ENCODE data around the gene FAM8A1.
"Not testable (repeated sequence)": the region's sequence is repeated elsewhere in the genome, so short reads cannot be mapped to it uniquely, and the experiment has no call there.

FAM8A1 gene, protein sequence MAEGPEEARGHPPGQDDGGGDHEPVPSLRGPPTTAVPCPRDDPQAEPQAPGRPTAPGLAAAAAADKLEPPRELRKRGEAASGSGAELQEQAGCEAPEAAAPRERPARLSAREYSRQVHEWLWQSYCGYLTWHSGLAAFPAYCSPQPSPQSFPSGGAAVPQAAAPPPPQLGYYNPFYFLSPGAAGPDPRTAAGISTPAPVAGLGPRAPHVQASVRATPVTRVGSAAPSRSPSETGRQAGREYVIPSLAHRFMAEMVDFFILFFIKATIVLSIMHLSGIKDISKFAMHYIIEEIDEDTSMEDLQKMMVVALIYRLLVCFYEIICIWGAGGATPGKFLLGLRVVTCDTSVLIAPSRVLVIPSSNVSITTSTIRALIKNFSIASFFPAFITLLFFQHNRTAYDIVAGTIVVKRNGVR

DNA sequence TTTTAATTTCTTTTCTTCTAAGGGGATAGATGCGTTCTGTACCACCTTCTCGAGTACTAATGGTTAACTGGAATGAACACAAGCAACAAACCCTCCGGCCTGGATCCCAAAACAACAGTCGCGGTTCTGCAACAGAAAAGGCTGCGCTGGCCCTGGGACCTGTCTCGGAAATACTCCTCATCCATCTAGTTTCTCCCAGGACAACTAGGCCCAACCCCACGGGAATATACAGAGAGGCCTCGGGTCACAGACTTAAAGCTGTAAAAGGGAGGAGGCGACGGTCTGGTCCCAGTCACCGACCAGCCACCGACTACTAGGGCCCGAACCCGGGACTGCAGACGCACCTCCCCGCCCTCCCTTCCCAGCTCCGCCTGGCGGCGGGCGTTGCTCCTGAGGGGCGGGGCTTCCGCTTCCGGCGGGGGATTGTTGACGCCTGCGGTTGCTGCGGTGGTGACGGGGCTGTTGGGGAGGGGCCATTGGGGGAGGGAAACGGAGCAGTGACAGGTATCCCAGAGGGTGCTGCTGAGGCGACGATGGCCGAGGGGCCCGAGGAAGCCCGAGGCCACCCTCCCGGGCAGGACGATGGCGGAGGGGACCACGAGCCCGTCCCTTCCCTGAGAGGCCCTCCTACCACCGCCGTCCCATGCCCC is at the start of gene FAM8A1:
Gene FAM8A1, plus strand, starts transcription at position 426 of the 650 bp plus-strand sequence. Its CDS starts 108 bp downstream, at position 534.
- DNase-seq (ENCODE audit: low read depth in 2 of 3, low spot score in 1 of 3) = peak; percentile 93 to 95 (median 93)

DNA sequence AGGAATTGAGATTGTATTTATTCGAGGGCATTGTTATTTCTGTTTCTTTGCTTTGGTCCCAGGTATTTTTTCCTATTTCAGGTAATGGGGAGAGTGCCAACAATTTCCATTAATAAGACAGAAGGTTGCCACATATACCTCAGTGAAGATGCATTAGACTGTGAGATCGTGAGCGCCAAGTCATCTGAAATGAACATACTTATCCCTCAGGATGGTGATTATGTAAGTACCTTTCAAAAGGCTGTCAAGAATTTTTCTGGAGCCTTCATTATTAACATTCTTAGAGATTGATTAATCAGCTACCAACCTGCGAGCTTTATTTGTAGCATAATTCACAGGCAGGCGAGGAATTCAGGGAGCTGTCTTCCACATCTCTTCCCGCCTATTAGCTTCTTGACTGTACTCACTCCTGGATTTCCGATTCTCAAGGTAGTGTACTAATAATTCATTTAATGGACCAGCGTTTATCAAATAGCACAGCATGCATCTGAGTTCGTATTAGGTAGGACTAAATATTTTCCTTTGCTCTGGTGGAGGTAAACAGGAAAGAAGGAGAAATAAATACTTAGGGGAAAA is 48.6 kb upstream of the FAM8A1 start:
- DNase-seq (ENCODE audit: low read depth in 2 of 3, low spot score in 1 of 3) = no peak

DNA sequence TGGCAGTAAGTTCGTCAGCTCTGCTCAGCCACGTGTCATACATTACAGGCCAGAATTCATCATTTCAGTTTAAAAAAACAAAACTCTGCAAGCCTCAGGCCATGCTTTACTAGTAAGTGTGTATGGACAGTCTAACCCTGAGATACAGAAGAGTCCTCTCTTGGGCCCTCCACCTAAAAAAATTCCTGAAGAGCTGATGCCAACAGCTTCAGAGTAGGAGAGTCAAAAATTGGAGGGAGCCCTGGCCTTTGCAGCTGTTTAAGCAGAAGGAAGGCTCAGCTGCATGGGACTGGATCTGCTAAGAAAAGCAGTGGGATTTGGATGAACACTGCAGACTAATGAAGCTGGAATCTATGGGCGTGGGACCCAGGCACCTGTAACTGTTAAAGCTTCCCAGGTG is 47.2 kb upstream of the FAM8A1 start:
- DNase-seq (ENCODE audit: low read depth in 2 of 3, low spot score in 1 of 3) = no peak

DNA sequence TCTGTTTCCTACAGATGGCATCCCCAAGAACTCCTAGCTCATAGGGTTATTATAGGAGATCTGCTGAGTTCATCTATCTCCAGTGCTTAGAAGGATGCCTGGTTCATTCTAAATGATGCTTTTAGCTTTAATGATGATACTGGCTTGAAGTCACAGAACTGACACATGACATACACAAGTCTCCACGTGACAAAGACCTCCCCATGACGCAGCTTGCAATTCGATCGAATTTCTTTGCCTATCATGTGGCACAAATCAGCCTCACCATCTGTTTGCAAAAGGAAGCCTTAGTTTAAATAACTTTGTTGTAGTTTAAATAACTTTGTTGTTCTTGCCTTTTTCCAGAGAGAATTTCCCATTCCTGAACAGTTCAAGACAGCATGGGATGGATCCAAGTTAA is 44.1 kb upstream of the FAM8A1 start:
- no peak for DNase-seq (ENCODE audit: low read depth in 2 of 3, low spot score in 1 of 3)

DNA sequence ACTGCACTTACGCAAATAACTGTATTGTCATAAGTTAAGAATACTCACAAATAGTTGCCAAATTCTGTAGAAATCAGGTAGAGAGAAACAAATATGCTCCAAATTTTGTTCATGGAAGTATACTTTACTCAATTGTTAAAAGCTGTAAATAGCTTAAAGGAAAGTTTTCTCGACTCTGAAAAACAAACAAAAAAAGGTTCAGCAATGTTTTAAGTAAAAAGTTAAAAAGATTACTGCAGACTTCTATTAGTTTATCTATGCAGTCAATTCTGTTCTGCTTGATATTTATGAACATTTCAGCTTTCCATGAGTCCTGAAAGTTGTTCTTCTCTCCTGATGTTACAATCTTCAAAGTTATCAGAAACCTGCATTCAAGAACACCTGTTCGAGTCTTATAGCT is 37.5 kb upstream of the FAM8A1 start:
- no peak for DNase-seq (ENCODE audit: low read depth in 2 of 3, low spot score in 1 of 3)

DNA sequence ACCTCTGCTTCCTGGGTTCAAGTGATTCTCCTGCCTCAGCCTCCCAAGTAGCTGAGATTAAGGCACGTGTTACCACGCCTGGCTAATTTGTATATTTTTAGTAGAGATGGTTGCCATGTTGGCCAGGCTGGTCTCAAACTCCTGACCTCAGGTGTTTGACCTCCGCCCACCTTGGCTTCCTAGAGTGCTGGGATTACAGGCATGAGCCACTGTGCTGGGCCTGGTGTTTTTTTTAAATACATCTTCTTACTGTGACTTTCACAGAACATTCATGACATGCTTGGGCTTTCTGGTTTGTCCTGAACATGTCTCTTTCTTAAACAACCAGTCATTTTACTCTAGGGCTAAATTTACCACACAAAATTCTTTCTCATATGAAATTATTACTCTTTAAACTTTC is 34.7 kb upstream of the FAM8A1 start:
- no peak for DNase-seq (ENCODE audit: low read depth in 2 of 3, low spot score in 1 of 3)

DNA sequence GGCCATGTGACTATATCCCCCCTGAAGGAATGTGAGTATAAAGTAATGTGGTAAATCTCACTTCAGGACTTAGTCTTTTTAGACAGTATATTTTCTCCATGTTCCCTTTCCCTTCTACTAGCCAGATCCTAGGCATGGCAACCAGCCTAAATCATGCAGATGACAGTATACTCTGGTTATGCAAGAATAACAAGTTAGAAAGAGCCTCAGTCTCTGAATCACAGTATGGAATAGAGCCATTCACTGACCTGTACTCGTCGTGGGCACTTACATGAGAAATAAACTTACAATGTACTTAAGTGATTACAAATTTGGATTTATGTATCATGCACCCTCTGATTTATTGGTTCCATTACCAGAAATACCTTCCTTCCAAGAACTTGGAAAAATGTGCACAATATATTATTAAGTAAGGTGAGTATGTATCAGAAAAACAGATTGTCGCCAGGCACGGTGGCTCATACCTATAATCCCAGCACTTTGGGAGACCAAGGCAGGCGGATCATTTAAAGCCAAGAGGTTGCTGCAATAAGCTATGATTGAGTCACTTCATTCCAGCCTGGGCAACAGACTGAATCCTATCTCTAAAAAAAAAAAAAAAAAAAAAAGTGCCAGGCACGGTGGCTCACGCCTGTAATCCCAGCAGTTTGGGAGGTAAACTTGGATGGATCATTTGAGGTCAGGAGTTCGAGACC is 25.1 kb upstream of the FAM8A1 start:
- DNase-seq (ENCODE audit: low read depth in 2 of 3, low spot score in 1 of 3) = no peak

DNA sequence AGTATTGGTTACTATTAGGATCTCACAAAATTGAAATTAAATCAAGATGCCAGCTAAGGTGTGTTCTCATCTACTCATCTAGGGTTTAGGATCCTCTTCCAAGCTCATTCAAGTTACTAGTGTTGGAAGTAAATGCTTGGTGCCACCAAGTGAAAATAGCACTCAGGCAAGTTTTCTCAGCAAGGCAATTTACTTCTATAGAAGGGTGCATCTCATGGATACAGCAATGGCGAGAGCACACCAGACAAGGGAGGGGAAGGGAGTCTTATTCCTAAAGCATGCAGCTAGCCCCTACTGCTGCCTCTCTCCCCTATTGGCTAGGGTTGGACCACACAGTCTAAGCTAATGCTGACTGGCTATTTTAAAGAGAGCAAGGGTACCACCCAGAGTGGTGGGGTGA is 23.0 kb upstream of the FAM8A1 start:
- no peak for DNase-seq (ENCODE audit: low read depth in 2 of 3, low spot score in 1 of 3)

DNA sequence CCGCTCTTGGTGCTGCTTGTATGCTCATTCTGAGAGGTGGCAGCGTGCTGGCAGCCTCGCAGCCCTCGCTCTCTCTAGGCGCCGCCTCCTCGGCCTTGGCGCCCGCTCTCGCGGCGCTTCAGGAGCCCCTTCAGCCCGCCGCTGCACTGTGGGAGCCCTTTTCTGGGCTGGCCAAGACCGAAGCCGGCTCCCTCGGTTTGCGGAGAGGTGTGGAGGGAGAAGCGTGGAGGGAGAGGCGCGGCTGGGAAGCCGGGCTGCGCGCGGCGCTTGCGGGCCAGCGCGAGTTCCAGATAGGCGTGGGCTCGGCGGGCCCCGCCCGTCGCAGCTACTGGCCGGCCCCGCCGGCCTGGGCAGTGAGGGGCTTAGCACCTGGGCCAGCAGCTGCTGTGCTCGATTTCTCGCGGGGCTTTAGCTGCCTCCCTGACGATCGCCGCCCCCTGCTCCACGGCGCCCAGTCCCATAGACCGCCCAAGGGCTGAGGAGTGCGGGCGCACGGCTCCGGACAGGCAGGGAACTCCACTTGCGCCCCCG is 19.5 kb upstream of the FAM8A1 start:
- DNase-seq (ENCODE audit: low read depth in 2 of 3, low spot score in 1 of 3) = peak in 1 of 3 donors; percentile 18

DNA sequence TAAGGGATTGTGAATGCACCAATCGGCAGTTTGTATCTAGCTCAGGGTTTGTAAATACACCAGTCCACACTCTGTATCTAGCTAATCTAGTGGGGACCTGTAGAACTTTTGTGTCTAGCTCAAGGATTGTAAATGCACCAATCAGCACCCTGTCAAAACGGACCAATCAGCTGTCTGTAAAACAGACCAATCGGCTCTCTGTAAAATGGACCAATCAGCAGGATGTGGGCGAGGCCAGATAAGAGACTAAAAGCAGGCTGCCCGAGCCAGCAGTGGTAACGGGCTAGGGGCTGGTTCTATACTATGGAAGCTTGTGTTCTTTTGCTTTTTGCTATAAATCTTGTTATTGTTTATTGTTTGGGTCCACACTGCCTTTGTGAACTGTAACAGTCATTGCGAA is 18.8 kb upstream of the FAM8A1 start:
- not testable (repeated sequence) for DNase-seq (ENCODE audit: low read depth in 2 of 3, low spot score in 1 of 3)

DNA sequence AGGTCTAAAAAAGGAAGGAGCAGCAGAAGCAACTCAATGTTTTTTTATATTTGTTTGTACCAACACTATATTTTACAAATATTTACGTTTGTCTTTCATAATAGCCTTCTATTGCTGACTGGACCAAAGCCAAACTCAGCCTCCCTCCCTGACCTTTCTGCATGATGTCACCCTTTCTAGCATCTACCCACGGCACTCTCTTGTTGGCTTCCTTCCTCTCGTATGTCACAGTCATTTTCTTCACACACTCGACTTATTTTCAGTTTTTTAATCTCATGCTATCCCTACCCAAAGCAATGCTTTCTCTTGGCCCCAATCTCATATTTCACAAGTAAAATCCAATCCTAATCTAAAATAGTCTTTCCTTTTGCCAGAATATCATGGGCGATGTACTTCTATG is 16.3 kb upstream of the FAM8A1 start:
- no peak for DNase-seq (ENCODE audit: low read depth in 2 of 3, low spot score in 1 of 3)

DNA sequence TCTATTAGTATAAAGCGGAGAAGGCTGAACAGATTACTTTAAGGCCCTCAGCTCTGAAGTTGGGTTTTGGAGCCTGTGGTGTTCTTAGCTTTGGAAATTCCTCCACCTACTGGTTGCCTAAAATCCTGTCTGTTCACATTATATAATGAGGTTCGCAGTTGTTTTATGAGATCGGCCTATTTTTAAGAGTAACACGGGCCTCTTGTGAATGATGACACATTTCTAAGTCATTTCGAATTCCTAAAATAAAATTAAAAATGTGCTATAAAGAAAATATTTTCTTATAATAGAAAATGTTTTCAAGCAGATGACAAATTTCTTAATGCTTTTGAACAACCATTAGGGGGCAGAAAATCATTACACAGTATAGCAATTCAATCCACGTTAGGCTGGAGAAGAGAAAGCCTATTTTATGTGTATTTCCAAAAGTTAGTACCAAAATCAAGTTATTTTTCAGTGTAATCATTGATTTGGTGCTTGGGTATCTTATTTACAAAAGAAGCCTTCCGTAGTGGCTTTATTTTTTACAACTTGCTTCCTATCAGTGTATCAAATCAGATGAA is 15.8 kb upstream of the FAM8A1 start:
- no peak for DNase-seq (ENCODE audit: low read depth in 2 of 3, low spot score in 1 of 3)

DNA sequence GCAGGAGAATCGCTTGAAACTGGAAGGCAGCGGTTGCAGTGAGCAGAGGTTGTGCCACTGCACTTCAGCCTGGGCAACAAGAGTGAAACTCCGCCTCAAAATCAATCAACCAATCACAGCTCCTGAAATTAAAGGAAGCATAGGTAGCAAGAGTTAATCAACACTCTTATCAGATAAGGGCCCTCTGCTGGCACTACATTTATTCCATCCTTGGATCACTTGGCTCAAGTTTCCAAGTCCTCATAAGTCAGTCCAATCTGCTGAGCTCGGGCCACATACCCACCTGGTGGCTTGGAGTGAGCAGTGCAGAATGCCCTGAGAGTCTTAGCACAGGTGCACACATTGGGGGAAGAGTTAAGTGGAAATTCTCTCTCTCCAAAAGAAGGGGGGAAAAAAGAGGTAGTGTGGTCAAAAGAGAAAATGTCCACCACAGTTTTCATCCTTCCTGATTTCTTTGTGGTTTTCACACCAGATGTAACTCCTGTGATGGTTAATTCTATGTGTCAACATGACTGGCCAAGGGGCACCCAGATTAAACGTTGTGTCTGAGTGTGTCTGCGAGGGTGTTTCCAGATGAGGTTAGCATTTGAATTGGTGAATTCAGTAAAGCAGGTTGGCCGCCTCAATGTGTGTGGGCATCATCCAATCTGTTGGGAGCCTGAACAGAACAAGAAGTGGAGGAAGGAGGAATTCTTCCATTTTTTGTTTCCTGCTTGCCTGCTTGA is 14.2 kb upstream of the FAM8A1 start:
- no peak for DNase-seq (ENCODE audit: low read depth in 2 of 3, low spot score in 1 of 3)

DNA sequence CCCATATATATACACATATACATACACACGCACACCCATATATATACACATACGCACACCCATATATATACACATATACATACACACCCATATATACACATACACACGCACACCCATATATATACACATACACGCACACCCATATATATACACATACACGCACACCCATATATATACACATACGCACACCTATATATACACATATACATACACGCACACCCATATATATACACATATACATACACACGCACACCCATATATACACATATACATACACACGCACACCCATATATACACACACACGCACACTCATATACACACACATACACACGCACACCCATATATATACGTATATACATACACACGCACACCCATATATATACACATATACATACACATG is 13.5 kb upstream of the FAM8A1 start:
- DNase-seq (ENCODE audit: low read depth in 2 of 3, low spot score in 1 of 3) = not testable (repeated sequence)

DNA sequence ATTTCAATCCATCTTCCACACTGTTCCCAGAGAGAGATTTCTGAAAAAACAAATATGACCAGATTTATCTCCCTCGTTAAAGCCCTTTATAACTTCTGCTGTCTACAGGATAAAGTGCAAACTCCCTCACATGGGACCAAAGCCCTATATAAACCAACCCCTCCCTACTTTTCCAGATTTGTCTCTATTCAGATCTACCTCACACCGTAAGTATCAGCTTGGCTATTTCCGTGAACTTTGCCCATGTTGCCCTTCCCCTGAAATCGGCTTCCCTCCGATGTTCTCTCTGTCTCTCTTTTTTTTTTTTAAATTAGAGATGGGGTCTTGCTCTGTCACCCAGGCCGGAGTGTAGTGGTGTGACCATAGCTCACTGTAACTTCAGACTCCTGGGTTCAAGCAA is 12.1 kb upstream of the FAM8A1 start:
- DNase-seq (ENCODE audit: low read depth in 2 of 3, low spot score in 1 of 3) = no peak

DNA sequence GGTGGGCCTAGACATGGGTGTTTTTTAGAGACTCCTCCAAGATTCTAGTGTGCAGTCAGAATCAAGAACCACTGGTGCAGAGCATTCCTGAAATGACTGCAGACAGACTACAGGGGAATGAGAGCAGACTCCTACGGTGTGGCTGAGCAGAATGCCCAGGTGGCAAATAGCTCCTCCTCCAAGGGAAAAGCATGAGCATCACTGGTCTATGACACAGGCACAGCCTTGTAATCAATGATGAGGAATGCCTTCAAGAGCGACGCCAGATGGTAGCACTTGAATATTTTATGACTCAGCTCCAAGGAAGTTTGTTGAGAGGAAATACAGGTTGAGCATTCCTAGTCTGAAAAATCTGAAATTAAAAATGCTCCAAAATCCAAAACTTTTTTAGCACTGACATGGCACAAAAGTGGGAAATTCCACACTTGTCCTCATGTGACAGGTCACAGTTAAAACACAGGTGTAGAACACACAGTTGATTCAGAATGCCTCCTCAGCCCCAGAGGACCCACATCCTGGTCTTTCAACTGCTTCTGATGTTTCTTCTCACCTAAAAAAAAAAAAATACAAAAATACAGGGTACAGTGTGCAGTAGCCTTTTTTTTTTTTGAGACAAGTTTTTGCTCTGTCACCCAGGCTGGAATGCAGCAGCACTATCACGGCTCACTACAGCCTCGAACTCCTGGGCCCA is 10.6 kb upstream of the FAM8A1 start:
- DNase-seq (ENCODE audit: low read depth in 2 of 3, low spot score in 1 of 3) = no peak

DNA sequence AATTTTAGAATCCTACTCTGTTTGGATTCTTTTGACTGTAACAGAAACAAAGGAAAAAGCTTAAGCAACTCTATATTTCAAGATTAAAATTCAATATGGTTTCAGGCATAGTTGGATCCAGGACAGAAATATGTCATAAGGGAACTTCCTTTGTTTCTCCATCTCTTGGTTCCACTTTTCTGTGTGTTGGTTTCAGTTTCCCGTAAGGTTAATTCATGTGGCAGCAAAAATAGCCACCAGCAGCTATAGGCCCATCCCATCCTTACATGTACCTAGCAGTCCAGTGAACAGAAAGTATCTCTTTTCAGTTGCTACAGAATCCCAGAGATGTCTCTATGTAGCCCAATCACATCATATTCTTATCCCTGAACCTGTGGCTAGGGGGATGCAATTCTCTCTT is 8.8 kb upstream of the FAM8A1 start:
- DNase-seq (ENCODE audit: low read depth in 2 of 3, low spot score in 1 of 3) = no peak

DNA sequence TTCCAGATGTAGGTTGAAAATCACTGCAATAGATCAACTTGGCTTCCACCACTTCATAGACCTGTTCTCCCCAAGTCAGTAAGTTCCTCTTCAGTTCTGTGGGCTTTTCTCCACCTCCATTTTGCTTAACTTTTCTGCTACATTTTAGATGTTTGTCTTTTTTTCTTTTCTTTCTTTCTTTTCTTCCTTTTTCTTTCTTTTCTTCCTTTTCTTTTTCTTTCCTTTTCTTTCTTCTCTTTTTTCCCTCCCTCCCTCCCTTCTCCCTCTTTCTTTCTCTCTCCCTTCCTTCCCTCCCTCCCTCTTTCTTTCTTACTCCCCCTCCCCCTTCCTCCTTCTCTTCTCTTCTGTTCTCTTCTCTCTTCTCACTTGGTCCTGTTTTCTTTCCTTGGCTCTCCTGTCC is 6.9 kb upstream of the FAM8A1 start:
- DNase-seq (ENCODE audit: low read depth in 2 of 3, low spot score in 1 of 3) = no peak

DNA sequence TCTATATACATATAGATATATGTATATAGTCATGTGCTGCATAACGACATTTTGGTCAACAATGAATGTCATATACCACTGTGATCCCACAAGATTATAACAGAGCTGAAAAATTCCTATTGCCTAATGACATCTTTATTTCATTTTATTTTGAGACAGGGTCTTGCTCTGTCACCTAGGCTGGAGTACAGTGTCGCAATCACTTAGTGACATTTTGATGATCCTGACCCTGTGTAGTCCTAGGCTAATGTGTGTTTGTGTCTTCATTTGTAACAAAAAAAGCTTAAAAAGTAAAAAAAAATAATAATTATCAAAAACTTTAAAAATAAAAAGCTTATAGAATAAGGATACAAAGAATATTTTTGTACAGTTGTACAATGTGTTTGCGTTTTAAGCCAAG is 4.0 kb upstream of the FAM8A1 start:
- no peak for DNase-seq (ENCODE audit: low read depth in 2 of 3, low spot score in 1 of 3)

Data from stimulated activated CD4-positive, alpha-beta T cell treated with anti-CD3 and anti-CD28 coated beads, Interleukin-12 subunit alpha, Interleukin-12 subunit beta, amount 100 ng/mL, for 48 hours (primary cell).